Measurements from ENCODE around the gene OR2F1. TPM values are rescaled to one million over a fixed set of nuclear protein-coding genes. Genes with fewer than 3 reads are reported as not detected.

Gene OR2F1
- total RNA-seq, 4 donors from 2014 or later, result not detected

DNA sequence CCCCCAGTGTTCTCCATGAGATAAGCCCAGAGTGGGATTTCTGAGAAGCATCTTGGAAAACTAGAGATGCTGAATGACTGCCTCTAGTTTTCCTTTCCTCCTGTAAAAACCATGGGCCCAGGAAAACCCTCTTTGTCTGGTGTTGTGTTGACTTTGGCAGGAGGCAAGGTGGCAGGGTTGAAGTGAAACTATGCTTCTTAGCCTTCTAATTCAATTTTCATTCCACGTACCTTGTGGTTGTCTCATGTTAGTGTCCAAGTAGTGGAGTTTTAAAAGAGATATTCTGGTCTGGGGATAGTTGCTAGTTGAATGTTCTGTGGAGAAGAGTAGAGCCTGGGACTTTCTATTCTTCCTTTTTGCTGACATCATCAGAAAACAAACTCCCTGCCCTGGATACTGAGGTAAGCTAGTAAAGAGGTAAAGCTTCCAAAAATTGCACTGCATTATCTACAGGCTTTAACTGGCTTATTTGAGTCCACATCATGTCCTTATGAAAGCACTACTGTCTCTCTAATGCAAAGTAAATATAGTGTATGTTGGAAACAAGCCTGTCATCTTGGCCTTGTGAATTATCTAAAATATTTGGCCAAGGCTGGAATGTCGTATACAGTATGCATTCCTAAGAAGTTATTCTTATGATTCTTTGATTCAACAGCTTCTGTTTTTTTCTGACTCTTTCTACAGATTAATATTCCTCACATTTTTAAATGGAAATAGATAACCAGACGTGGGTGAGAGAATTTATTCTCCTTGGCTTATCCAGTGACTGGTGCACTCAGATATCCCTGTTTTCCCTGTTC is 19.9 kb upstream of the OR2F1 start, which contains the start of gene OR2F2:
OR2F2 (plus strand) TSS at position 708 of the 800 bp plus-strand sequence; CDS start at position 708, 0 bp downstream.
- no peaks in the 10 kb centered on the region for H3K27me3 ChIP-seq
- H3K4me1 ChIP-seq, result no peaks in the 10 kb centered on the region
- intact Hi-C loops (cut with DNase I; ENCODE audit: low total_unique reads) (no loop called here), in situ Hi-C loops (cut with MboI; ENCODE audit: low pct_ligation_motif_present in 1 of 4, low pct_unique_long_range_greater_than_20kb in 1 of 4, low sequenced_read_pairs in 3 of 4) (no loop called here)
- no peaks in the 10 kb centered on the region for H3K36me3 ChIP-seq
- TF ChIP-seq EP300 (IDR thresholded peaks at IDR 0.05; ENCODE audit: low read depth) (no peak), POLR2A (IDR thresholded peaks at IDR 0.05) (no peak)
- H3K9me3 ChIP-seq, result peaks cover 0 to 4% of the 10 kb centered on the region in 2 donors
- 54 to 71% methylated on average over 2 to 3 of the region's 3 CpGs for WGBS, 2 donors (ENCODE audit: low coverage in 1 of 2)
- H3K4me3 ChIP-seq, result no peak within 1 kb of the TSS
- H3K27ac ChIP-seq, result no peak within 1 kb of the TSS
- no peak for DNase-seq

DNA sequence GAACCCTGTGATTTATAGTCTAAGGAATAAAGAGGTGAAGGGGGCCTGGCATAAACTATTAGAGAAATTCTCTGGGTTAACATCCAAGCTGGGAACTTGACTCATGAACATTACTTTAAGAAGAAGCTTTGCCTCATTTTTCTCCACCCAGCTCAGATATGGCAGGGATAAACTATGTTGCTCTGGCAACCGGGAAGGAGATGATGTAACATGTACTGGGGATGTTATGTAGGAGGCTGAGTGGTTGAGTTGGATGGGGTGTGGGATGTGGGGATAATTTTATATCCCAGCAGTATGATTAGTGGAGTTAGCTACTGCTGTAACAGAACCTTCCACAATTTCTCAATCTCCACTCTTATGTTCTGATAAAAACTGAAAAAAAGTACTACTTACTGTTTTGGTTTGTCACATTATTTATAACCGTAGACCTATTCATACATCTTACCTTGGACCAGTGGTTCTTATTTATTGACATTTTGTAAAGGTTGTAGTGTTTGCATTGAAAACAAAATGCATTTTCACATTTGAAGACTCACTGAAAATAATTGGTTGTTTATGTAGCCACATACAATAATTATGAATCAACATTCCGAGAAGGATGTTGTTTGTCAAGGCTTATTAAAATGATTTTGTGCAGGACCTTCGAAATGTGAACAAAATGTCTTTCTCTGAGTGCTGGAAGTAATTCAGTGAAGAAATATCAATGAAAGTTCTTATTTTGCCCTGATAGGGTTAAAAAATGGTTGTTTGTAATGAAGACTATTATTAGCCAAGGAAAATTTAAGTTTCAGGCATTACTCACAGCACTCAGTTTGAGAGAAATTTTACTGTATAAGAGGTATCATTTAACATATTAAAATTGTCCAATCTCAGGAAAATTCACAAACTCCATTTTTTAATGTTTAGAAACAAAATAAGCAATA is 18.3 kb upstream of the OR2F1 start:
- 56 to 75% methylated on average over 4 of the region's 4 CpGs for WGBS, 2 donors (ENCODE audit: low coverage in 1 of 2)
- TF ChIP-seq EP300 (IDR thresholded peaks at IDR 0.05; ENCODE audit: low read depth), result no peak
- H3K27ac ChIP-seq, result no peak overlapping the region

DNA sequence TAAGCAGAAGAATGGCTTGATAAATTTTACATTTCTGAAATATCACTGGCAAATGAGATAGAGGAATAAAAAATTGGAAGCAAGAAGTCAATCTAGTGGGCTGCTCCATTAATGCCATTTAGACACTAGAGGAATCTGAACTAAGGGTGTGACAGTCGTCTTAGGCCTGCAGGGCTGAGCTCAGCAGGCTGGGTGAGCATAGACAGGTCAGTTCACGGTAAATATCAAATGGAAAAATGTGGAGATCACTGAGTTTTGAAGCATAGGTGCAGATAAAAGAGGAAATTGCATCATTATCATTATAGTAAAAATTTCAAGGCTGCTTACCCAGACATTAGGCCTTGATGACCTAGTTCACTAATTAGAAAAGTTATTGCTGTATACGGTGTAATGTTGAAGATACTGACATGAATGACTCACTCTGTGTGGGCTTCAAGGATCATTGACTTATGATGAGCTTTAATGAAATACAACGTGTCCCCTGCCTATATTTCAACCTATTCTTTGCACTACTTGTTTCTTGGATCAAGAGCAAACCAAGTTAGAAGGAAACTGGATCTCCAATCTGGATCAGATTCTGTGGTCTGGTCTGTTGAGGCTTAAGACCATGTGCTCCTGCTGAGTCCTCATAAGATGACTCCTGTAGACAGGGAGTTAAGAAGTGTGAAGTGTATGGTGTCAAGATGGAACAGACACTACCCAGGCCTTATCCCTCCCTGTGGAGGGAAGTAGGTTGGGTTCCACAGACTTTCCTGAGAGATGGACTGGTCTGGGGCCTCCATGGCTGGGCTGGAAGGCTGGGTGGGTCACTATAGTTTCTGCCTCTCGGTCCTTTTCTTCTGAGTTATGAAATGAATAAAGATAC is 16.0 kb upstream of the OR2F1 start:
- 69 to 70% methylated on average over 3 to 5 of the region's 5 CpGs for WGBS, 2 donors (ENCODE audit: low coverage in 1 of 2)
- intact Hi-C loops (cut with DNase I; ENCODE audit: low total_unique reads), result no loop called here
- no peaks in the 10 kb centered on the region for H3K9me3 ChIP-seq

More for the DNA sequence above, 18.3 kb upstream of the OR2F1 start:
- intact Hi-C loops (cut with DNase I; ENCODE audit: low total_unique reads) (no loop called here), in situ Hi-C loops (cut with MboI; ENCODE audit: low pct_ligation_motif_present in 1 of 4, low pct_unique_long_range_greater_than_20kb in 1 of 4, low sequenced_read_pairs in 3 of 4) (no loop called here)
- Histone ChIP-seq H3K9me3 (peaks cover 0 to 4% of the 10 kb centered on the region in 2 donors), H3K4me1 (no peaks in the 10 kb centered on the region), H3K36me3 (no peaks in the 10 kb centered on the region), H3K4me3 (no peak overlapping the region), H3K27me3 (no peaks in the 10 kb centered on the region)
- no peak for DNase-seq

DNA sequence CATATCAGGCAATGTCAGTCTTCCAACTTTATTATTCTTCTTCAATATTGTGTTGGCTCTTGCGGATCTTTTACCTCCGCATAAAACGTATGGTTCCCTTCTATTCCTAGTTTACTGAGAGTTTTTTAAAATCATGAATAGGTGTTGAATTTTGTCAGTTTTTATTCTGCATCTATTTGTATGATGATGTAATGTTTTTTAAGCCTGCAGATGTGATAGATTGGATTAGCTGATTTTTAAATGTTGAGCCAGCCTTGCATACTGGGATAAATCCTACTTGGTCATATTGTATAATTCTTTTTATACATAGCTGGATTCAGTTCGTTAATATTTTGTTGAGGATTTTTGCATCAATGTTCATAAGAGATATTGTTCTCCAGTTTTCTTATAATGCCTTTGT is 9.2 kb upstream of the OR2F1 start:
- no peak overlapping the region for H3K27ac ChIP-seq
- 85 to 91% methylated on average over 4 of the region's 4 CpGs for WGBS, 2 donors (ENCODE audit: low coverage in 1 of 2)
- no peaks in the 10 kb centered on the region for H3K4me1 ChIP-seq
- DNase-seq, result no peak
- intact Hi-C loops (cut with DNase I; ENCODE audit: low total_unique reads), result loop anchor here (5.0 kb wide), 1 partner anchor 487 kb away; no protein-coding TSS in a partner anchor
- in situ Hi-C loops (cut with MboI; ENCODE audit: low pct_ligation_motif_present in 1 of 4, low pct_unique_long_range_greater_than_20kb in 1 of 4, low sequenced_read_pairs in 3 of 4), result no loop called here
- H3K27me3 ChIP-seq, result no peaks in the 10 kb centered on the region
- no peaks in the 10 kb centered on the region for H3K9me3 ChIP-seq
- no peaks in the 10 kb centered on the region for H3K36me3 ChIP-seq
- no peak for TF ChIP-seq POLR2A (IDR thresholded peaks at IDR 0.05)
- TF ChIP-seq, protein P1, sequence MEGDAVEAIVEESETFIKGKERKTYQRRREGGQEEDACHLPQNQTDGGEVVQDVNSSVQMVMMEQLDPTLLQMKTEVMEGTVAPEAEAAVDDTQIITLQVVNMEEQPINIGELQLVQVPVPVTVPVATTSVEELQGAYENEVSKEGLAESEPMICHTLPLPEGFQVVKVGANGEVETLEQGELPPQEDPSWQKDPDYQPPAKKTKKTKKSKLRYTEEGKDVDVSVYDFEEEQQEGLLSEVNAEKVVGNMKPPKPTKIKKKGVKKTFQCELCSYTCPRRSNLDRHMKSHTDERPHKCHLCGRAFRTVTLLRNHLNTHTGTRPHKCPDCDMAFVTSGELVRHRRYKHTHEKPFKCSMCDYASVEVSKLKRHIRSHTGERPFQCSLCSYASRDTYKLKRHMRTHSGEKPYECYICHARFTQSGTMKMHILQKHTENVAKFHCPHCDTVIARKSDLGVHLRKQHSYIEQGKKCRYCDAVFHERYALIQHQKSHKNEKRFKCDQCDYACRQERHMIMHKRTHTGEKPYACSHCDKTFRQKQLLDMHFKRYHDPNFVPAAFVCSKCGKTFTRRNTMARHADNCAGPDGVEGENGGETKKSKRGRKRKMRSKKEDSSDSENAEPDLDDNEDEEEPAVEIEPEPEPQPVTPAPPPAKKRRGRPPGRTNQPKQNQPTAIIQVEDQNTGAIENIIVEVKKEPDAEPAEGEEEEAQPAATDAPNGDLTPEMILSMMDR (IDR thresholded peaks at IDR 0.05), result no peak
- no peak for TF ChIP-seq EP300 (IDR thresholded peaks at IDR 0.05; ENCODE audit: low read depth)
- TF ChIP-seq POLR2AphosphoS5 (IDR thresholded peaks at IDR 0.05), result no peak
- H3K4me3 ChIP-seq, result no peak overlapping the region

More for the DNA sequence above, 16.0 kb upstream of the OR2F1 start:
- no peak for TF ChIP-seq EP300 (IDR thresholded peaks at IDR 0.05; ENCODE audit: low read depth)
- Histone ChIP-seq H3K27me3 (no peaks in the 10 kb centered on the region), H3K4me3 (no peak overlapping the region), H3K27ac (no peak overlapping the region), H3K4me1 (no peaks in the 10 kb centered on the region), H3K36me3 (no peaks in the 10 kb centered on the region)
- in situ Hi-C loops (cut with MboI; ENCODE audit: low pct_ligation_motif_present in 1 of 4, low pct_unique_long_range_greater_than_20kb in 1 of 4, low sequenced_read_pairs in 3 of 4), result no loop called here
- no peak for DNase-seq

DNA sequence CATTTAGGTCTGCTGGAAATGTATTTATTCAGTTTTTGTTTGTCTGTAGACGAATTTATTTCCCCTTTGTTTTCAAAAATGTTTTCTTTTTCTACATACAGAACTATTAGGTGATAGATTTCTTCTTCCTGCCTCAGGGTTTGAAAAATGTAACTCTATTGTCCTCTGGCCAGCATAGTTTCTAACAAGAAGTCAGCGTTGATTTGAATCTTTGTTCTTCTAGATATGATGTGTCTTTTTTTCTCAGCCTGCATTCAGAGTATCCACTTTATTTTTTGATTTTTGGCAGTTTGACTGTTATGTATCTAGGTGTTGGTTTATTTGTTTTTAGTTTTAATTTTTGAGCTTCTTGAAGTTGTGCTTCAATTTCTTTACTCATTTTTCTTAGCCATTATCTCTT is 7.5 kb upstream of the OR2F1 start:
- Histone ChIP-seq H3K27me3 (no peaks in the 10 kb centered on the region), H3K4me1 (no peaks in the 10 kb centered on the region), H3K36me3 (no peaks in the 10 kb centered on the region), H3K9me3 (no peaks in the 10 kb centered on the region), H3K27ac (no peak overlapping the region), H3K4me3 (no peak overlapping the region)
- in situ Hi-C loops (cut with MboI; ENCODE audit: low pct_ligation_motif_present in 1 of 4, low pct_unique_long_range_greater_than_20kb in 1 of 4, low sequenced_read_pairs in 3 of 4) (no loop called here), intact Hi-C loops (cut with DNase I; ENCODE audit: low total_unique reads) (loop anchor here (5.0 kb wide), 1 partner anchor 485 kb away; no protein-coding TSS in a partner anchor)
- TF ChIP-seq, protein P1 (IDR thresholded peaks at IDR 0.05), result no peak
- TF ChIP-seq EP300 (IDR thresholded peaks at IDR 0.05; ENCODE audit: low read depth), result no peak
- no peak for TF ChIP-seq POLR2AphosphoS5 (IDR thresholded peaks at IDR 0.05)
- no peak for TF ChIP-seq POLR2A (IDR thresholded peaks at IDR 0.05)
- DNase-seq, result no peak
- 71 to 77% methylated on average over 2 of the region's 2 CpGs for WGBS, 2 donors (ENCODE audit: low coverage in 1 of 2)
